Esophagus muscularis mucosa (tissue), 4 donors: Measurements from ENCODE around the gene TSSK3. TPM values are rescaled to one million over a fixed set of nuclear protein-coding genes. Genes with fewer than 3 reads are reported as not detected.

Experiments
- DNase-seq: peaks from one replicate; pipeline ENCODE4 v3.0.0-alpha.2; 2017; ENCODE audit errors: extremely low spot score
- H3K27ac ChIP-seq, 4 donors: fragments of 200-600 bp; sonication (generic); replicated peaks in 1 of 4; 1 replicate in 3 of 4; 2 replicates in 1 of 4; pipeline ENCODE4 v1.5.1; 2016 to 2019; ENCODE audit warnings: mild to moderate bottlenecking in 1 of 4
- H3K27me3 ChIP-seq, 4 donors: fragments of 200-600 bp; sonication (generic); one replicate each; pipeline versions ENCODE4 v1.5.1 to v1.6.0; 2016 to 2019
- H3K36me3 ChIP-seq, 4 donors: fragments of 200-600 bp; sonication (generic); one replicate each; pipeline ENCODE4 v1.5.1; 2016 to 2019
- H3K4me1 ChIP-seq, 4 donors: fragments of 200-600 bp; sonication (generic); one replicate each; pipeline ENCODE4 v1.5.1; 2016 to 2019
- H3K4me3 ChIP-seq, 4 donors: fragments of 200-600 bp; sonication (generic); 1 replicate in 2 of 4; 2 replicates in 2 of 4; pipeline ENCODE4 v1.5.1; 2016 to 2019; ENCODE audit warnings: mild to moderate bottlenecking in 4 of 4, moderate library complexity in 1 of 4
- H3K9me3 ChIP-seq, 4 donors: fragments of 200-600 bp; sonication (generic); 1 replicate in 3 of 4; 2 replicates in 1 of 4; pipeline ENCODE4 v1.5.1; 2016 to 2019
- EP300 ChIP-seq: sonication (generic); formaldehyde crosslinking; IDR thresholded peaks from one replicate; pipeline ENCODE4 v1.6.1; 2017; ENCODE audit warnings: antibody characterized with exemption
- POLR2A ChIP-seq: fragments of 450-650 bp; IDR thresholded peaks from one replicate; pipeline ENCODE4 v1.6.1; 2017; ENCODE audit warnings: antibody characterized with exemption, moderate library complexity, mild to moderate bottlenecking, low read depth
- POLR2AphosphoS5 ChIP-seq, 2 donors: sonication (generic); formaldehyde crosslinking; IDR thresholded peaks; one replicate each; pipeline ENCODE4 v1.6.1; 2017; ENCODE audit warnings: antibody characterized with exemption in 2 of 2
- WGBS: methylation state at CpG from one replicate; pipeline ENCODE4 v1.1.5; 2018; 5-methylcytosine and 5-hydroxymethylcytosine counted together
- intact Hi-C: fragments of 100-400 bp; cut with DNase I; formaldehyde crosslinking; loops from one replicate; pipeline ENCODE4 v1.15.1; 2023
- total RNA-seq, 4 donors: library from RNA; depleted of rRNA; stranded (reverse); fragments of >200 nt; gene quantifications; one replicate each; pipeline versions ENCODE4 v1.1.0 to v1.2.1, GENCODE V29; 2016
- TF ChIP-seq, protein P1 (sequence below), 3 experiments: fragments of 200-600 bp in 2 of 3; fragments of 450-650 bp in 1 of 3; sonication (generic) in 2 of 3; IDR thresholded peaks; one replicate each; pipeline ENCODE4 v1.5.1; 2017 to 2019; ENCODE audit warnings: antibody characterized with exemption in 3 of 3, mild to moderate bottlenecking in 2 of 3, moderate library complexity in 1 of 3

The TSSK3 gene
- total RNA-seq, 4 donors from 2014 or later = 0.86 to 3.7 TPM; not detected in 2

DNA sequence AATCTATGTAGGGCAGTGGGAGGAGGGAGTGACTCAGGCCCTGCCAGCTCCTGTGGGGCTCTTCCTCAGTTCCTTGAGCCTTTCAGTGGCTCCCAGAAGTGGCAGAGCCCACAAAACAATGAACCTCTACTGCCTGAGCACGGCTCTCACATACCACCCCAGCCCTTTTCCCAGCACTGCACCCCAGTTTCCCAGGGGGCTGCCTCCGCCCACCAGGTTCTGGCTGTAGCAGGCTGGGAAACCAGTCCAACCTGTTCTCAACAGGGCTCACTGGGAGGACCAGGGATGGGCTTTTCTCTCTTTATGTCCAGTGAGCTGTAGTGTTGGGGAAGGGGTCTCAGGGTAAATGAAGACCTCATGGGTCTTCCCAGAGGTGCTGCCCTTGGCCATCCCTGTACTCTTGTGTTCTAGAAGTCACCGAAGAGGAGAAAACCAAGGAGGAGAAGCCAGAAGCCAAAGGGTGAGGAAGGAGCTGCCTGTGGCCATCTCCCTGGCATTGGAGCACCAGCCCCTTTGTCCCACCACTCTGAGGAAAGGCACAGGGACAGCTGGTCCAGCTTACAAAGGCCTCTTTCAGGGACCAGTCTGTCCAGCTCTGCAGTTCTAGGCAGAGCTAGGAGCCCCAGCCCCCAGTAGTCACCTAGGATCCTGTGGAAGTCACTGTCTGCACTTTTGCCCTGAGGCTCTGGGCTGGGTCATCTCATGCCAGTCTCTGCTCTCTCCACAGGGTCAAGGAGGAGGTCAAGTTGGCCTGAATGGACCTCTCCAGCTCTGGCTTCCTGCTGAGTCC lies 29.9 kb upstream of the TSSK3 start:
- Histone ChIP-seq H3K9me3 (no peaks in the 10 kb centered on the region), H3K4me1 (peaks cover 23 to 35% (median 32%) of the 10 kb centered on the region in 4 donors), H3K27ac (no peak overlapping the region), H3K36me3 (peaks cover 25 to 61% (median 56%) of the 10 kb centered on the region in 4 donors), H3K27me3 (no peaks in the 10 kb centered on the region), H3K4me3 (no peak overlapping the region)
- no peak for TF ChIP-seq POLR2AphosphoS5 (IDR thresholded peaks at IDR 0.05)
- TF ChIP-seq POLR2A = no peak
- TF ChIP-seq EP300 = no peak
- TF ChIP-seq, protein P1, sequence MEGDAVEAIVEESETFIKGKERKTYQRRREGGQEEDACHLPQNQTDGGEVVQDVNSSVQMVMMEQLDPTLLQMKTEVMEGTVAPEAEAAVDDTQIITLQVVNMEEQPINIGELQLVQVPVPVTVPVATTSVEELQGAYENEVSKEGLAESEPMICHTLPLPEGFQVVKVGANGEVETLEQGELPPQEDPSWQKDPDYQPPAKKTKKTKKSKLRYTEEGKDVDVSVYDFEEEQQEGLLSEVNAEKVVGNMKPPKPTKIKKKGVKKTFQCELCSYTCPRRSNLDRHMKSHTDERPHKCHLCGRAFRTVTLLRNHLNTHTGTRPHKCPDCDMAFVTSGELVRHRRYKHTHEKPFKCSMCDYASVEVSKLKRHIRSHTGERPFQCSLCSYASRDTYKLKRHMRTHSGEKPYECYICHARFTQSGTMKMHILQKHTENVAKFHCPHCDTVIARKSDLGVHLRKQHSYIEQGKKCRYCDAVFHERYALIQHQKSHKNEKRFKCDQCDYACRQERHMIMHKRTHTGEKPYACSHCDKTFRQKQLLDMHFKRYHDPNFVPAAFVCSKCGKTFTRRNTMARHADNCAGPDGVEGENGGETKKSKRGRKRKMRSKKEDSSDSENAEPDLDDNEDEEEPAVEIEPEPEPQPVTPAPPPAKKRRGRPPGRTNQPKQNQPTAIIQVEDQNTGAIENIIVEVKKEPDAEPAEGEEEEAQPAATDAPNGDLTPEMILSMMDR (IDR thresholded peaks at IDR 0.05) = no peak
- intact Hi-C loops = no loop called here
- DNase-seq = no peak
- WGBS = 94% methylated on average over 3 of the region's 3 CpGs

DNA sequence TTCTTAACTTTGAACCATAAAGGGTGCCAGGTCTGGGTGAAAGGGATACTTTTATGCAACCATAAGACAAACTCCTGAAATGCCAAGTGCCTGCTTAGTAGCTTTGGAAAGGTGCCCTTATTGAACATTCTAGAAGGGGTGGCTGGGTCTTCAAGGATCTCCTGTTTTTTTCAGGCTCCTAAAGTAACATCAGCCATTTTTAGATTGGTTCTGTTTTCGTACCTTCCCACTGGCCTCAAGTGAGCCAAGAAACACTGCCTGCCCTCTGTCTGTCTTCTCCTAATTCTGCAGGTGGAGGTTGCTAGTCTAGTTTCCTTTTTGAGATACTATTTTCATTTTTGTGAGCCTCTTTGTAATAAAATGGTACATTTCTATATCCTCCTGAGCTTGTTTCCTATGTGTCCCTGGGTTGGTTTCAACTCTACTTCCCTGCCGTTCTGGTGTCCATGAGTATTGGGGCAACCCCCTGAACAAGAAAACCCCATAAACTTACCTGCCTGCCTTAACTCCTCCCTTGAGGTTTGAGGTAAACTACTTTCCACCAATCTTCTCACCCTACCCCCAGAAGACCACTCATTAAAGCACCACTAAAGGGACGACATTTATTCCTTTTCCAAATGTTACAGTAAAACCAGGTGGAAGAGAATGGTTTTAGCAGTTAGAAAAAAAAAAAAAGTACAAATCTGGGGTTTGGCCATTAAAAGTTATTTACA lies 28.9 kb upstream of the TSSK3 start:
- H3K4me1 ChIP-seq = peaks cover 30 to 44% (median 40%) of the 10 kb centered on the region in 4 donors
- no peak overlapping the region for H3K4me3 ChIP-seq
- H3K9me3 ChIP-seq = no peaks in the 10 kb centered on the region
- no peak overlapping the region for H3K27ac ChIP-seq
- DNase-seq = no peak
- H3K36me3 ChIP-seq = peaks cover 16 to 51% (median 47%) of the 10 kb centered on the region in 4 donors
- intact Hi-C loops = no loop called here
- no peaks in the 10 kb centered on the region for H3K27me3 ChIP-seq
- 83% methylated on average over 3 of the region's 3 CpGs for WGBS
- TF ChIP-seq POLR2A (no peak), EP300 (no peak), POLR2AphosphoS5 (IDR thresholded peaks at IDR 0.05) (no peak)
- TF ChIP-seq, protein P1 (IDR thresholded peaks at IDR 0.05) = no peak

DNA sequence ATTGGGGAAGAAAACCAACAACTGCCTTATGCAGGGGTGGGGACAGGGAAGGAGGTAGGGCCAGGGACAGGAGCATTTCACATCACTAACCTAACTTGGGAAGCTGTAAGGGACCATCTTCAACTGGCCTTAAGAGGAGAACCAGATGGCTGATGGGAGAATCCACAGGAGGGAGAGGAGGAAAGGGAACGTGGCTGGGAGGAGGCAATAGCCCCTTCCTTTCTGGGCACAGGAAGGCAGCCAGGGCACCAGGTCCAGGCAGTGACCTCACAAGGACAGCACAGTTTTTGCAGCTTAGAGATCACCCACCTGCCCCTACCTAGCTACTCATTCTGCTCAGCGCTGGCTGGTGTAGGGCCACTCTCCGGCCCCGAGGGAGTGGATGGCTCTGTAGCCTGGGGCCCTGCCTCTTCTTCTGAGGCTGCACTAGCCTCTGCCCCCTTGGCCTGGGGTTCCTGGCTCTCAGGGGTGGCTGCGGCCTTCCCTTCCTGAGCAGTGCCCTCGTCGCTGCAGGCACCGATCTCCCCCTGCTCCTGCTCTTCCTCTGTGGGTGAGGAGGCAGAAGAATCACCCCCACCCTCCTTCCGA lies 28.0 kb upstream of the TSSK3 start:
- H3K27me3 ChIP-seq = no peaks in the 10 kb centered on the region
- peaks cover 13 to 42% (median 38%) of the 10 kb centered on the region in 4 donors for H3K36me3 ChIP-seq
- WGBS = 50% methylated on average over 8 of the region's 9 CpGs
- H3K27ac ChIP-seq = peak overlapping the region in 3 of 4 donors; percentile 67 to 71 (median 70)
- no peaks in the 10 kb centered on the region for H3K9me3 ChIP-seq
- TF ChIP-seq, protein P1 (IDR thresholded peaks at IDR 0.05) = no peak
- TF ChIP-seq POLR2A = no peak
- no peak for TF ChIP-seq EP300
- TF ChIP-seq POLR2AphosphoS5 (IDR thresholded peaks at IDR 0.05) = no peak
- DNase-seq = no peak
- intact Hi-C loops = no loop called here
- peaks cover 32 to 47% (median 42%) of the 10 kb centered on the region in 4 donors for H3K4me1 ChIP-seq
- H3K4me3 ChIP-seq = peak overlapping the region; percentile 77 to 82 (median 78)

DNA sequence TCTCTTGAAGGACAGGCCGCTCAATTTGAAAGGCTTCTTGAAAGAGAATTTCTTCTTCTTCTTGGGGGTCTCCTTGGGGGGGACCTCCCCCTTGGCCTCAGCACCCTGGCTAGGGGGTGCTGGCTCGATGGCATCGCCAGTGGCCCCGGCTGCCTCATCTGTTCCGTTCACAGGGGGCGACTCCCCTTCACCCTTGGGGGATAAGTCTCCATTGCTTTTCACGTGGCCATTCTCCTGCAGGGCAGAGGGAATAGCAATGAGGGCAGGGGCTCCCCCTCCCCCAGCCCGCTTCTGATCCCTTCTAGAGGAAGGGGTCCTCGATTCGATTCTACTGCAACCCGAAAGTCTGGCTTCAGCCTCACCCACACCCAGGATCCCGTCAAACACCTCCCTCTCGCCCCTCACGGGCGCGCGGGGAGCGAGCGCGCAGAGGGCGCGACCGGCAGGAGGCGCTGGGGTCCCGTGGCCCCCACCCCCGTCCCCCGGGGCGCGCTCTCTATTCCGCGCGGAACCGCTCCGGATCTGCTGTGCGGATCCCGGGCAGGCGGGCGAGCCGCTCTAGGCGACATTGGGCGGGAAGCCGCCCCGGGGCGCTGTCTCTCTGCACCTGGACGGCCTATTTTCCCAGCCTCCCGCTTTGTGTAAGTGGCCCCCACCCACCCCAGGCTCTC lies 27.3 kb upstream of the TSSK3 start:
- TF ChIP-seq EP300 (no peak), POLR2A (no peak), POLR2AphosphoS5 (IDR thresholded peaks at IDR 0.05) (peak in 1 of 2 donors; percentile 19)
- TF ChIP-seq, protein P1 (IDR thresholded peaks at IDR 0.05) = peak; percentile 62 to 69 (median 67)
- peak overlapping the region; percentile 77 to 82 (median 78) for H3K4me3 ChIP-seq
- peaks cover 13 to 35% (median 32%) of the 10 kb centered on the region in 4 donors for H3K36me3 ChIP-seq
- H3K27ac ChIP-seq = peak overlapping the region; percentile 59 to 71 (median 68)
- H3K4me1 ChIP-seq = peaks cover 32 to 47% (median 42%) of the 10 kb centered on the region in 4 donors
- no peaks in the 10 kb centered on the region for H3K9me3 ChIP-seq
- intact Hi-C loops = no loop called here
- H3K27me3 ChIP-seq = no peaks in the 10 kb centered on the region
- 17% methylated on average over 8 of the region's 46 CpGs for WGBS
- DNase-seq = no peak
